ENCODE measurements around the gene PLA2G4A. TPM values are rescaled to one million over a fixed set of nuclear protein-coding genes. Genes with fewer than 3 reads are reported as not detected.

PLA2G4A gene
- total RNA-seq: 1 to 10 TPM; 3.0 to 4.6 (median 4.1) TPM

DNA sequence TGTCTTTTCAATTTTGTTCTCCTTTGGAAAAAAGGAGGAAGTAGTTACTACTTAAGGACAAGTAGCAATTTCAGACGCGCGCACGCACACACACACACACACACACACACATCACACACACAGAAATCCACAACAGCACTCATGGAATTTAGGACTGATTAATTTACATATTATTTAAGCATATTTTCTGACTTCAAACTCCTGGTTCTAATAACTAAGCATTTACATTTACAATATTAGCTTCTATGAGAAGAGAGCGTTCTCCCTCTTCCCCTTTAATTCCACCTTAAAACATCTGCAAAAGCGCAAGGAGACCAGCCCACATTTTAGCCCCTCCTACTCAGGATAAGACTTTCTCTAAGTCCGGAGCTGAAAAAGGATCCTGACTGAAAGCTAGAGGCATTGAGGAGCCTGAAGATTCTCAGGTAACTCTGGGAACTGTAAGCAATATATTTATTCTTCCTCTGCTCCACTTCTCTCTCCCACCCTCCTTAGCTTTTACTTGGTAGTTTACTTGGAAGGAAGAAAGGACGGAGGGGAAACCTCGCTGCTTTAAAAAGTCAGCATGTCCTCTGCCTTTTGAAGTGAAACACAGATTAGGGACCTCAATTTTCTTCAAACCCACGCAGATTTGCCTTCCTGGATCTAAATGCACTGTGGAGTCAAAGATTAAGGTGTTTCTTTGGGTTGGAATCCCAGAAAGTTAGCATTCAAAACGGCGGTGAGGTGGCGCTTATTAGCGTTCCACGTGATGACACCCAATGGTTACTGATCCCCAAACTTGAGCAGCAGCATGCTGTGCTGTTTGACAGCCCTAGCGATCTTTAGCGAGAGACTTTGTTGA lies at the start of gene PLA2G4A:
Gene PLA2G4A, plus strand, starts transcription at position 339 of the 844 bp plus-strand sequence. CDS start 25,406 bp downstream, outside the sequence.
- DNase-seq (ENCODE audit: extremely low spot score): no peak
- H3K27ac ChIP-seq (replicated peaks in 1 of 4): peak within 1 kb of the TSS; percentile 59 to 77 (median 71)
- peaks cover 0 to 9% (median 0%) of the 10 kb centered on the region in 4 donors for H3K4me1 ChIP-seq
- intact Hi-C loops (cut with DNase I): no loop called here
- H3K9me3 ChIP-seq: no peaks in the 10 kb centered on the region
- H3K27me3 ChIP-seq: no peaks in the 10 kb centered on the region
- 6% methylated on average over 17 of the region's 17 CpGs for WGBS
- peak within 1 kb of the TSS; percentile 63 to 73 (median 66) for H3K4me3 ChIP-seq
- TF ChIP-seq POLR2A (IDR thresholded peaks at IDR 0.05; ENCODE audit: low read depth) (no peak), POLR2AphosphoS5 (IDR thresholded peaks at IDR 0.05) (peak in 1 of 2 donors; percentile 3)
- TF ChIP-seq, protein P1, sequence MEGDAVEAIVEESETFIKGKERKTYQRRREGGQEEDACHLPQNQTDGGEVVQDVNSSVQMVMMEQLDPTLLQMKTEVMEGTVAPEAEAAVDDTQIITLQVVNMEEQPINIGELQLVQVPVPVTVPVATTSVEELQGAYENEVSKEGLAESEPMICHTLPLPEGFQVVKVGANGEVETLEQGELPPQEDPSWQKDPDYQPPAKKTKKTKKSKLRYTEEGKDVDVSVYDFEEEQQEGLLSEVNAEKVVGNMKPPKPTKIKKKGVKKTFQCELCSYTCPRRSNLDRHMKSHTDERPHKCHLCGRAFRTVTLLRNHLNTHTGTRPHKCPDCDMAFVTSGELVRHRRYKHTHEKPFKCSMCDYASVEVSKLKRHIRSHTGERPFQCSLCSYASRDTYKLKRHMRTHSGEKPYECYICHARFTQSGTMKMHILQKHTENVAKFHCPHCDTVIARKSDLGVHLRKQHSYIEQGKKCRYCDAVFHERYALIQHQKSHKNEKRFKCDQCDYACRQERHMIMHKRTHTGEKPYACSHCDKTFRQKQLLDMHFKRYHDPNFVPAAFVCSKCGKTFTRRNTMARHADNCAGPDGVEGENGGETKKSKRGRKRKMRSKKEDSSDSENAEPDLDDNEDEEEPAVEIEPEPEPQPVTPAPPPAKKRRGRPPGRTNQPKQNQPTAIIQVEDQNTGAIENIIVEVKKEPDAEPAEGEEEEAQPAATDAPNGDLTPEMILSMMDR (IDR thresholded peaks at IDR 0.05): peak in 1 of 3 experiments; percentile 2
- H3K36me3 ChIP-seq: no peaks in the 10 kb centered on the region

DNA sequence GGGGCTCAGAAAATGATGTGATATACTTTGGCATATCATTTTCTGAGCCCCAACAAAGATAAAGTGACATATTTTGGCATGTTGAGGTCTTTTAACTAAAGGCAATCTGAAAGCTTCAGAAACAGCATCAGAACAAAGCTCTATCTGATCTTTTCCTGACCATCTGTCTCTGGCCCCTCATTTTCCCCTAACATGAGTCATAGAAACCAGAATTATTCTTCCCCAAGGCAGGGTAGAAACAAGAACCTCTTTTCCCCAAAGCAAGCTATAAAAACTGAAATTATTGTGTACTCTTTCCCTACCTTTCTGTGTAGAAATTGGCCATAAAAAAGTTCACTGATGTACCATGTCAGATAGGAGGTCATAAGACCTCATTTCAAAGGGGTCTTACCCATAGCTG lies 48.7 kb upstream of the PLA2G4A start:
- TF ChIP-seq POLR2A (IDR thresholded peaks at IDR 0.05; ENCODE audit: low read depth): no peak
- TF ChIP-seq EP300 (IDR thresholded peaks at IDR 0.05): no peak
- TF ChIP-seq, protein P1 (IDR thresholded peaks at IDR 0.05): no peak
- no peak for TF ChIP-seq POLR2AphosphoS5 (IDR thresholded peaks at IDR 0.05)
- no peaks in the 10 kb centered on the region for H3K27me3 ChIP-seq
- no peak overlapping the region for H3K27ac ChIP-seq (replicated peaks in 1 of 4)
- H3K4me3 ChIP-seq: no peak overlapping the region
- H3K4me1 ChIP-seq: no peaks in the 10 kb centered on the region
- no peaks in the 10 kb centered on the region for H3K9me3 ChIP-seq
- intact Hi-C loops (cut with DNase I): no loop called here
- no peak for DNase-seq (ENCODE audit: extremely low spot score)
- H3K36me3 ChIP-seq: no peaks in the 10 kb centered on the region

DNA sequence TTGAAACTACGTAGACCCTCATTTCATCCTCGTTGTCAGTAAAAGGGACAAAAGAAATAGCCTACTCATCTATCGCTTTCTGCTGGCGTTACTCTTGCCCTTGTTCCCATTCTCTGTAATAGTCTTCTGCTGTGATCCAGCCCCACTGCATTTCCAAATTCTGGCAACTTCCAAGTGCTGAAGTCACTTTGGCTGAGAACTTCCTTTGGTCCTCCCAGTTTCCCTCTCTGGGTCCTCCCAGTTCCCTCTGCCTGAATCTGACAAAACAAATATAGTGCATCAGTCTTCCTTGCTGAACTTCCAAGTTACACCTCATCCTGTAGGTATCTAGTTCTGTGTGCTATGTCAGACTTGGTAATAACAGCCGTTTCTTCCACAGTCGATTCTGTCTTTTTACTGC lies 47.0 kb upstream of the PLA2G4A start:
- TF ChIP-seq EP300 (IDR thresholded peaks at IDR 0.05) (no peak), POLR2A (IDR thresholded peaks at IDR 0.05; ENCODE audit: low read depth) (no peak), POLR2AphosphoS5 (IDR thresholded peaks at IDR 0.05) (no peak)
- TF ChIP-seq, protein P1 (IDR thresholded peaks at IDR 0.05): no peak
- no peaks in the 10 kb centered on the region for H3K36me3 ChIP-seq
- H3K9me3 ChIP-seq: no peaks in the 10 kb centered on the region
- no peaks in the 10 kb centered on the region for H3K4me1 ChIP-seq
- DNase-seq (ENCODE audit: extremely low spot score): no peak
- intact Hi-C loops (cut with DNase I): no loop called here
- H3K4me3 ChIP-seq: no peak overlapping the region
- H3K27ac ChIP-seq (replicated peaks in 1 of 4): no peak overlapping the region
- WGBS: 63% methylated on average over 6 of the region's 6 CpGs
- H3K27me3 ChIP-seq: no peaks in the 10 kb centered on the region

DNA sequence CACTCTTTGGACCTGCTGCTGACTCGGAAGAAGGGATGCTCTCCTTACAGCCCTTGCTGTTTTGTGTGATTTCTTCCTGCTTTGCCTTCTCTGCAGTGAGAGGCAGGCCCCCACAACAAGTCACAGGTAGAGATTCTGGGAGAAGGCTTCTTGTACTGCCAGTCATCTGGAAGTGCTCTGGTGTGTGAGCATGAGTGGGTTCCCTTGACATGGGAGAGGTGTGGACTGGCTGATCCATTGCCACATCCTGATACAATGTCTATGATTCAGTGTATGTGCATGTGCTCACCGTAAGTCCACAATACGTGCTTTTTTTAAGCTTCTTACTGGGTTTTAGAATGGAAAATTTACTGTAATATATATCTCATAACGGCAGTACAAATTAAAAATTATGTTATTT lies 46.0 kb upstream of the PLA2G4A start:
- Histone ChIP-seq H3K27ac (replicated peaks in 1 of 4) (no peak overlapping the region), H3K4me3 (no peak overlapping the region), H3K4me1 (no peaks in the 10 kb centered on the region), H3K9me3 (no peaks in the 10 kb centered on the region), H3K36me3 (no peaks in the 10 kb centered on the region), H3K27me3 (no peaks in the 10 kb centered on the region)
- 92% methylated on average over 4 of the region's 4 CpGs for WGBS
- TF ChIP-seq POLR2A (IDR thresholded peaks at IDR 0.05; ENCODE audit: low read depth): no peak
- TF ChIP-seq, protein P1 (IDR thresholded peaks at IDR 0.05): no peak
- no peak for TF ChIP-seq POLR2AphosphoS5 (IDR thresholded peaks at IDR 0.05)
- no peak for TF ChIP-seq EP300 (IDR thresholded peaks at IDR 0.05)
- no peak for DNase-seq (ENCODE audit: extremely low spot score)
- intact Hi-C loops (cut with DNase I): no loop called here
